ENCODE measurements around the gene RANBP17. TPM values are rescaled to one million over a fixed set of nuclear protein-coding genes. Genes with fewer than 3 reads are reported as not detected.

Gene RANBP17
- total and polyA plus RNA-seq, 2 of the 4 experiments (the other 2 are of a cell fraction), result 8.2 to 29.0 TPM

- Histone ChIP-seq H4K8ac (ENCODE audit: low read depth in 2 of 2, low read length in 2 of 2) (no peak overlapping the region), H3K4ac (ENCODE audit: low read depth, low read length) (no peak overlapping the region), H3K9me3 (ENCODE audit: control insufficient read depth, insufficient read depth, low read length) (no peaks in the 10 kb centered on the region), H3K4me2 (ENCODE audit: low read depth, low read length) (no peak overlapping the region), H4K5ac (ENCODE audit: low read depth, low read length) (no peak overlapping the region), H3K56ac (ENCODE audit: extremely low read depth, insufficient read depth, low read length) (no peak overlapping the region), H3K9ac (ENCODE audit: low read depth, low read length) (no peak overlapping the region), H3K9me1 (ENCODE audit: insufficient read depth, low read length) (no peaks in the 10 kb centered on the region), H3K23ac (ENCODE audit: low read depth, low read length) (no peak overlapping the region), H2AK9ac (replicated peaks; ENCODE audit: low read depth, low read length, poor library complexity) (no peak overlapping the region), H3K4me1 (ENCODE audit: control insufficient read depth, insufficient read depth, low read length) (no peaks in the 10 kb centered on the region), H4K91ac (ENCODE audit: insufficient read depth, low read depth, low read length) (no peak overlapping the region), H2BK120ac (ENCODE audit: low read depth, low read length) (no peak overlapping the region), H2BK20ac (ENCODE audit: low read depth, low read length) (no peak overlapping the region), H2AK5ac (ENCODE audit: low read depth, low read length) (no peak overlapping the region), H3K27ac (ENCODE audit: insufficient read depth, low read length) (no peak overlapping the region), H3K4me3 (ENCODE audit: insufficient read depth, low read depth, low read length) (no peak overlapping the region), H2BK15ac (ENCODE audit: low read depth, low read length) (no peak overlapping the region), H4K20me1 (ENCODE audit: insufficient read depth, low read length) (no peaks in the 10 kb centered on the region), H2AFZ (replicated peaks; ENCODE audit: low read length, poor library complexity) (no peak overlapping the region), H3K79me1 (ENCODE audit: low read depth in 1 of 2, low read length in 2 of 2) (no peaks in the 10 kb centered on the region), H2BK5ac (ENCODE audit: low read depth, low read length, poor library complexity, severe bottlenecking) (no peak overlapping the region), H3K27me3 (ENCODE audit: control insufficient read depth, insufficient read depth, low read length) (no peaks in the 10 kb centered on the region), H3K14ac (replicated peaks; ENCODE audit: low read depth, low read length) (no peak overlapping the region), H3K36me3 (ENCODE audit: control insufficient read depth, insufficient read depth, low read length) (peaks cover 2% of the 10 kb centered on the region; the same call in 1 of the 2 replicates), H3K18ac (ENCODE audit: low read depth, low read length) (no peak overlapping the region)
- intact Hi-C loops (cut with micrococcal nuclease), result loop anchor here (5.0 kb wide), 1 partner anchor 33 kb away; no protein-coding TSS in a partner anchor
- in situ Hi-C loops (cut with MboI; ENCODE audit: low sequenced_read_pairs), result no loop called here
- dilution Hi-C loops (cut with HindIII; ENCODE audit: low sequenced_read_pairs, unreplicated experiment), result no loop called here
- CTCF ChIA-PET, result no interaction called here
- BruUV-seq (replicated peaks), result no TSS peak
- POLR2A ChIA-PET (ENCODE audit: unreplicated experiment), result no interaction called here
- 100% methylated on average over 1 of the region's 2 CpGs; no CpG with 5 or more reads in 1 of the 2 experiments for WGBS, 2 experiments (ENCODE audit: extremely low coverage in 2 of 2, insufficient read length in 1 of 2)
- ATAC-seq (ENCODE audit: low read depth), result no peak
- no peak for TF ChIP-seq MAZ (IDR thresholded peaks at IDR 0.05; ENCODE audit: borderline replicate concordance, low read depth, low read length)
- no peak for TF ChIP-seq POLR2A (IDR thresholded peaks at IDR 0.05; ENCODE audit: low read depth, low read length)
- no peak for TF ChIP-seq NFE2L2 (IDR thresholded peaks at IDR 0.05; ENCODE audit: low read depth, low read length)
- TF ChIP-seq SMC3 (IDR thresholded peaks at IDR 0.05; ENCODE audit: low read depth, low read length), result no peak
- no peak for TF ChIP-seq RFX5 (IDR thresholded peaks at IDR 0.05; ENCODE audit: low read depth, low read length)
- no peak for TF ChIP-seq MXI1 (IDR thresholded peaks at IDR 0.05; ENCODE audit: borderline replicate concordance, low read depth, low read length)
- TF ChIP-seq FOS (IDR thresholded peaks at IDR 0.05; ENCODE audit: low read depth, low read length), result no peak
- no peak for TF ChIP-seq CEBPB (IDR thresholded peaks at IDR 0.05; ENCODE audit: low read depth, low read length)
- no peak for TF ChIP-seq USF2 (IDR thresholded peaks at IDR 0.05; ENCODE audit: low read depth, low read length)
- DNase-seq, result no peak
These were observed 403.0 kb downstream of the RANBP17 start for GRCh38 chr5:171264843-171265242.

Data from IMR-90 (cell line).